ENCODE results near the gene KCNE4. TPM values are rescaled to one million over a fixed set of nuclear protein-coding genes. Genes with fewer than 3 reads are reported as not detected.
"Not testable (repeated sequence)": the region's sequence is repeated elsewhere in the genome, so short reads cannot be mapped to it uniquely, and the experiment has no call there.

The KCNE4 gene
- total RNA-seq, 1 donor from 2014 or later: not detected

DNA sequence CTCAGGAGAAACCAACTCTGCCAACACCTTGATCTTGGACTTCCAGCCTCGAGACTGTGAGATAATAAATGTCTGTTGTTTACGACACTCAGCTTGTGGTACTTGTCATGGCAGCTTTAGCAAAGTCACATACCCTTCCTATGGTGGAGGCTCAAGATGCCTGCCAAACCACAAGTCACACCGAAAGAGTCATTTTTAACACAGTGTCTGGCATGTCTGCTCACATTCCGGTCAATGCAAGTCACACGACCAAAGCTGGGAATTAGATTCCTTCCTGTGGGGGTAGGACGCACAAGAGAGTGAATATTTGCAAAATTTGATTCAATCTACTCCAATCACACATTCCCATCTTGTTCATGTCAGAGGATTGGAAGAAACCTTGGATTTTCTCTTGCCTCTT lies 24.6 kb downstream of the KCNE4 start:
- DNase-seq: no peak
- Mint-ChIP-seq H3K27ac (ENCODE audit: unreplicated experiment) (no peak overlapping the region), H3K27me3 (ENCODE audit: unreplicated experiment) (peaks cover 1% of the 10 kb centered on the region), H3K36me3 (ENCODE audit: unreplicated experiment) (no peaks in the 10 kb centered on the region), H3K9me3 (ENCODE audit: unreplicated experiment) (no peaks in the 10 kb centered on the region), H3K4me1 (ENCODE audit: low read depth, unreplicated experiment) (no peaks in the 10 kb centered on the region), H3K4me3 (ENCODE audit: unreplicated experiment) (no peak overlapping the region)
- TF ChIP-seq, protein P1, sequence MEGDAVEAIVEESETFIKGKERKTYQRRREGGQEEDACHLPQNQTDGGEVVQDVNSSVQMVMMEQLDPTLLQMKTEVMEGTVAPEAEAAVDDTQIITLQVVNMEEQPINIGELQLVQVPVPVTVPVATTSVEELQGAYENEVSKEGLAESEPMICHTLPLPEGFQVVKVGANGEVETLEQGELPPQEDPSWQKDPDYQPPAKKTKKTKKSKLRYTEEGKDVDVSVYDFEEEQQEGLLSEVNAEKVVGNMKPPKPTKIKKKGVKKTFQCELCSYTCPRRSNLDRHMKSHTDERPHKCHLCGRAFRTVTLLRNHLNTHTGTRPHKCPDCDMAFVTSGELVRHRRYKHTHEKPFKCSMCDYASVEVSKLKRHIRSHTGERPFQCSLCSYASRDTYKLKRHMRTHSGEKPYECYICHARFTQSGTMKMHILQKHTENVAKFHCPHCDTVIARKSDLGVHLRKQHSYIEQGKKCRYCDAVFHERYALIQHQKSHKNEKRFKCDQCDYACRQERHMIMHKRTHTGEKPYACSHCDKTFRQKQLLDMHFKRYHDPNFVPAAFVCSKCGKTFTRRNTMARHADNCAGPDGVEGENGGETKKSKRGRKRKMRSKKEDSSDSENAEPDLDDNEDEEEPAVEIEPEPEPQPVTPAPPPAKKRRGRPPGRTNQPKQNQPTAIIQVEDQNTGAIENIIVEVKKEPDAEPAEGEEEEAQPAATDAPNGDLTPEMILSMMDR (IDR thresholded peaks at IDR 0.05; ENCODE audit: partially characterized antibody, unreplicated experiment): no peak

DNA sequence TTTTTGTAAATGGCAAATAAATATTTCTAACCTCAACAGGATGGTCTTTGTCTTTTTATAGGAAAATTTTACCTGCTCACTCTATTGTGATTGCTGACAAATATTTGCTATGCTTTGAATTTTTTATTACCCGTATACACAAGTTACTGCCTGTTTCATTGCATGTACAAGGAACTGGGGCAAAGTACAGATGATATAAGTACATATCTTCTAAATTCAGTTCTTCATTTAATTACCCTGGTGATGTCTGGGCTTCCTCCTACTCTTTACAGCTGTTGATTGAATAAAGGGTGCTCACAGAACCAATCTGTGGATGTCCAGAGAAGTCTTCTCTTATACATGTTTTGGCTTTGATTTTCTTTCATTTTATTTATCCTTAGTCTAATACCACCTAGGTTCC lies 26.5 kb downstream of the KCNE4 start:
- no peaks in the 10 kb centered on the region for H3K9me3 Mint-ChIP-seq (ENCODE audit: unreplicated experiment)
- DNase-seq: no peak
- TF ChIP-seq, protein P1 (IDR thresholded peaks at IDR 0.05; ENCODE audit: partially characterized antibody, unreplicated experiment): no peak
- no peaks in the 10 kb centered on the region for H3K4me1 Mint-ChIP-seq (ENCODE audit: low read depth, unreplicated experiment)
- no peak overlapping the region for H3K4me3 Mint-ChIP-seq (ENCODE audit: unreplicated experiment)
- no peaks in the 10 kb centered on the region for H3K36me3 Mint-ChIP-seq (ENCODE audit: unreplicated experiment)
- H3K27me3 Mint-ChIP-seq (ENCODE audit: unreplicated experiment): no peaks in the 10 kb centered on the region
- H3K27ac Mint-ChIP-seq (ENCODE audit: unreplicated experiment): no peak overlapping the region

DNA sequence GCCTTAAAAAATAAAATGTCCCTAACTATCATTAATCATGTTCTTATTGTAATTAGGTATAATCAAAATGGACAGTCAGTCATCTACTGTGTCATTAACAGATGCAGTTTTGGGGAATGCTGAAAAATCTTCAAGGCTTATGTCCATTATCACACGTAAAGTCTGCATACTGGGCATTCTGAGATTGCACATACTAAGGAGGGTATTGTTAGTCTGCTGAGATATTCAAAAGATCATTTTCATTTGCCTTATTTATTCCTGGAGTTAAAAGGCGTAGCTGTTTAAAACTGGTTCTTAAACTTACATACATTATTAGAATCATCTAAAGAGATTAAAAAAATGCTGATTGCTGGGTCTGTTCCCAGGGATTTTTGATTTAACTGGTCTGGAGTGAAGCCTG lies 27.4 kb downstream of the KCNE4 start:
- DNase-seq: no peak
- Mint-ChIP-seq H3K9me3 (ENCODE audit: unreplicated experiment) (no peaks in the 10 kb centered on the region), H3K27me3 (ENCODE audit: unreplicated experiment) (no peaks in the 10 kb centered on the region), H3K4me3 (ENCODE audit: unreplicated experiment) (no peak overlapping the region), H3K27ac (ENCODE audit: unreplicated experiment) (no peak overlapping the region), H3K36me3 (ENCODE audit: unreplicated experiment) (no peaks in the 10 kb centered on the region), H3K4me1 (ENCODE audit: low read depth, unreplicated experiment) (no peaks in the 10 kb centered on the region)
- TF ChIP-seq, protein P1 (IDR thresholded peaks at IDR 0.05; ENCODE audit: partially characterized antibody, unreplicated experiment): no peak

DNA sequence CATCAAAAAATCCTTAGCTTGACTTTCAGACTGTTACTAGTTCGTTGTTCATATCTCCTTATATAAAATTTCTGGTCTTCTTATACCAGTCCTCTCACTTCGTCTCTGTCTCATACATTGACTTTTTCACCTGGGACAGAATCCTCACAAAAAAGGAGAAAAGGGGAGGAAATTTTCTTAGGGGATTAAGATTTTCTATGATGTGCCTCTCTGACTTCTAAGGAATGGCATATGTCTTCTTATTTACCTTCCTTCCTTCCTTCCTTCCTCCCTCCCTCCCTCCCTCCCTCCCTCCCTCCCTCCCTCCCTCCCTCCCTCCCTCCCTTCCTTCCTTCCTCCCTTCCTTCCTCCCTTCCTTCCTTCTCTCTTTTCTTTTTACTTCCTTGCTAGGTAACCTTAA lies 27.9 kb downstream of the KCNE4 start:
- TF ChIP-seq, protein P1 (IDR thresholded peaks at IDR 0.05; ENCODE audit: partially characterized antibody, unreplicated experiment): no peak
- H3K36me3 Mint-ChIP-seq (ENCODE audit: unreplicated experiment): no peaks in the 10 kb centered on the region
- H3K9me3 Mint-ChIP-seq (ENCODE audit: unreplicated experiment): no peaks in the 10 kb centered on the region
- no peak for DNase-seq
- peaks cover 3% of the 10 kb centered on the region for H3K4me1 Mint-ChIP-seq (ENCODE audit: low read depth, unreplicated experiment)
- no peak overlapping the region for H3K4me3 Mint-ChIP-seq (ENCODE audit: unreplicated experiment)
- no peak overlapping the region for H3K27ac Mint-ChIP-seq (ENCODE audit: unreplicated experiment)
- no peaks in the 10 kb centered on the region for H3K27me3 Mint-ChIP-seq (ENCODE audit: unreplicated experiment)

DNA sequence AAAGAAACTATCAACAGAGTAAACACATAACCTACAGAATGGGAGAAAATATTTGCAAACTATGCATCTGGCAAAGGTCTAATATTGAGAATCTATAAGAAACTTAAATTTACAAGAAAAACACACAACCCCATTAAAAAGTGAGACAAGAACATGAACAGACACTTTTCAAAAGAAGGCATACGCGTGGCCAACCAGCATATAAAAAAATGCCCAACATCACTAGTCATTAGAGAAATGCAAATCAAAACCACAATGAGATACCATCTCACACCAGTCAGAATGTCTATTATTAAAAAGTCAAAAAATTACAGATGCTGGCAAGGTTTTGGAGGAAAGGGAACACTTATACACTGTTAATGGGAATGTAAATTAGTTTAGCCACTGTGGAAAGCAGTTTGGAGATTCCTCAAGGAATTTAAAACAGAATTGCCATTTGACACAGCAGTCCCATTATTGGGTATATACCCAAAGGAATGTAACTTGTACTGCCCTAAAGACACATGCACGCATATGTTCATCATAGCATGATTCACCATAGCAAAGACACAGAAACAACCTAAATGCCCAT lies 28.9 kb downstream of the KCNE4 start:
- not testable (repeated sequence) for H3K36me3 Mint-ChIP-seq (ENCODE audit: unreplicated experiment); H3K27ac Mint-ChIP-seq (ENCODE audit: unreplicated experiment); H3K4me3 Mint-ChIP-seq (ENCODE audit: unreplicated experiment); H3K4me1 Mint-ChIP-seq (ENCODE audit: low read depth, unreplicated experiment); H3K27me3 Mint-ChIP-seq (ENCODE audit: unreplicated experiment); DNase-seq; H3K9me3 Mint-ChIP-seq (ENCODE audit: unreplicated experiment)
